GM06990 (cell line): ENCODE measurements around the gene STRIP1.

Experiments
- DNase-seq: peaks from one replicate; pipeline ENCODE4 v3.0.0-alpha.2; 2011; ENCODE audit not compliant: insufficient read length; ENCODE audit errors: extremely low read depth
- H3K27me3 ChIP-seq: replicated peaks from 2 replicates; pipeline ENCODE4 v1.6.0; 2011; ENCODE audit warnings: low read length; ENCODE audit not compliant: control insufficient read depth, insufficient read depth
- H3K36me3 ChIP-seq: 2 replicates; pipeline ENCODE4 v1.5.1; 2011; ENCODE audit warnings: low read length; ENCODE audit not compliant: control insufficient read depth, insufficient read depth
- H3K4me3 ChIP-seq: replicated peaks from 2 replicates; pipeline ENCODE4 v1.5.1; 2011; ENCODE audit warnings: low read depth, mild to moderate bottlenecking, control low read depth, low read length
- CTCF ChIP-seq: IDR thresholded peaks from 2 replicates; pipeline ENCODE4 v1.5.1; 2011; ENCODE audit warnings: low read length, control low read depth, mild to moderate bottlenecking, inconsistent platforms; ENCODE audit not compliant: insufficient read depth, poor library complexity, severe bottlenecking

Gene STRIP1

DNA sequence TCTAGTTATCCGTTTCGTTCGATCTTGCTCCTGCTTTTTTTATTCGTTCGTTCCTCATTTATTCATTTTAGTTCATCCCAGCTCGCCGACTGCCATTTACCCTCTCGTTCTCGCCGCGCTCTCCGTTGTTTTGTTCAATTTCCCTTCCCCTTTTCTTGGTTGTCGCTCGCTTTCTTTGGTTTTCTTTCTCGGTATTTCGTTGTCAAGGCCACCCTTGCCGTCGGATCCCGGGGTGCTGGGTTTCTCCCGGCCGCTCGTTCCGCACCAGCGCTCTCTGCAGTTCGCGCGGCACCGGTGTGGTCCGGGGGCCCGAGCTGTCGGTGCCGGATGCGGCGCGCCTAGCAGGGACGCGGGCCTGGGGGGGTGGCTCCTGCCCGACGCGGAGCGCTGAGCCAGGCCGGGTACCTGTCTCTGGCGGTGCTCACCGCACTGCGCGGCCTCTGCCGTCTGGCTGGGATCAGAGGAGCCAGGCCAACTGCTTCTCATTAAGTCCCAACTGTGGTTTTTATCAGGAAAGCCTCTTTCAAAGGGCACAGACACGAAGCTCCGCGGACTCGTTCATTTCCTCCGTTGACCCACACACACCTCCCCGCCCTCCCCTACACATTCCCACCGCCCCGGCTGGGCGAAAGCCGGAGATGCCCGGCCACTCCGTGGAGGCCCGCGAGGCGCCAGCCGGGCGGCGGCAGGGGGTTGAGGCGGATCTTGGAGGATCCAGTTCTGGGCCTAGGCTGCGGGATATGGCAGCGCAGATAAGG, 34.4 kb downstream of the STRIP1 start:
- no peaks in the 10 kb centered on the region for H3K36me3 ChIP-seq
- no peak overlapping the region for H3K4me3 ChIP-seq
- no peak for DNase-seq
- no peak for TF ChIP-seq CTCF
- peaks cover 5% of the 10 kb centered on the region; the same call in 1 of the 2 replicates for H3K27me3 ChIP-seq

GRCh38 chr1:110069404-110070281, 35.2 kb downstream of the STRIP1 start:
- no peak overlapping the region for H3K4me3 ChIP-seq
- no peak for TF ChIP-seq CTCF
- H3K27me3 ChIP-seq: peaks cover 5% of the 10 kb centered on the region; the same call in 1 of the 2 replicates
- H3K36me3 ChIP-seq: no peaks in the 10 kb centered on the region
- no peak for DNase-seq

DNA sequence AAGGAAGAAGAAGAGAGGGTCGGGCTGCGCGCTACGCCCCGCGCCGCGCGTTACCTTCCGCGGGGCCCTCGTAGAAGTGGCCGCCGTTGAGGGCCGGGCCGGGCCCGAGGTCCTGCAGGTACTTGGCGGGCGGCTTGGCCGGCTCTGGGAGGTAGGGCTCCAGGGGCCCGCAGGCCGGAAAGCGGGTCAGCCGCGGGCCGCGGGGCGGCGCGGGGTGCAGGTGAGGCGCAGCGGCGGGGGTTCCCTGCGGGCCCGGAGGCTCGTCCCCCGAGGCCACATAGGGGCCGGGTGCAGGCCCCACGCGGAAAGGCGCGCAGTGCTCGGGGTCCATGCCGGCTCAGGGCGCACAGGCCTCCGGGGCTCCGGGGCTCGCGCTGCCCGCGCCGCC, 35.9 kb downstream of the STRIP1 start:
- no peak for TF ChIP-seq CTCF
- no peak for DNase-seq
- no peaks in the 10 kb centered on the region for H3K36me3 ChIP-seq
- H3K4me3 ChIP-seq: no peak overlapping the region
- peaks cover 5% of the 10 kb centered on the region; the same call in 1 of the 2 replicates for H3K27me3 ChIP-seq

- H3K27me3 ChIP-seq: peaks cover 5% of the 10 kb centered on the region; the same call in 1 of the 2 replicates
Measured at GRCh38 chr1:110070671-110071242, 36.3 kb downstream of the STRIP1 start, which contains the start of gene ALX3. TSS of gene ALX3 (minus strand) at chr1:110070672. CDS start at chr1:110070612, 60 bp downstream.

More at GRCh38 chr1:110070671-110071242, 36.3 kb downstream of the STRIP1 start, which contains the start of gene ALX3:
- no peak for TF ChIP-seq CTCF
- H3K36me3 ChIP-seq: no peaks in the 10 kb centered on the region
- H3K4me3 ChIP-seq: no peak within 1 kb of the TSS
- DNase-seq: no peak
